ENCODE measurements around the gene RFESD. TPM values are rescaled to one million over a fixed set of nuclear protein-coding genes. Genes with fewer than 3 reads are reported as not detected.
A peak's percentile ranks its signal among the peaks of the same experiment; 100 is the strongest.

Gene RFESD
- total RNA-seq, 2 experiments from 2014 or later, result 5.9 to 6.2 TPM

DNA sequence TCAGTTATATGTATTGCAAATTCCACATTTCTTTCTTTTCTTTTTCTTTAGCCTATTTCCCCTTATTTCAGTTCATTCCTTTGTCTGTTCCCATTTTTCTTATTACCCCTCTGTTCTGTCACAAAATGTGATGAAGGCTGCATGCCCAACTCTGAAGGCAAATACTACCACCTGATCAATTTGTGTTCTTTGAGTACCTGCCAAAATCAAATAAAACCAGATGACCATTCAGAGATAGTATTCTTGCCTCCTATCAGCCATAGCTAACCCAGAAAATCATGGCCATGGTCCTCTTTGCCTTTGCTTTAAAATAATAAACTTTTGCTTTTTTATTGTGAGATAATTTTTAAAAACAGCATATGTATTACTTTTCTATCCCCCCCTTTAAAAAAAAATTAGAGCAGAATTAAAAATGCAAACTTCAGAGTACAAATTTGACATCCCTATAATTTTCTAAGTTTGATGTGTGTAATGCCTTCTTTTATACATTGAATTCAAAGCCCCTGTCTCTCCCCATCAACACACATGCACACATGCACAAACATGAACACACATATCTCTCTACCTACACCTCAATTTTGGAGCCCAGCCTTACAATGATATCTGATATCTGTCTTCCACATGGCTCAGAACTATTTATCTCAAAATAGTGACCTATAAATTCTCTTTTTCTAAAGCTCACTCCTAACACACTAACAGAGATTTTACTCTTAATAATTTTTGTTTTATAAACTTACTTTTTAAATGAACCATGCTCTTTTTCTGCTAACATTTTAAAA lies 3.5 kb downstream of the RFESD start:
- H3K27ac Mint-ChIP-seq, result no peak overlapping the region
- peaks cover 17% of the 10 kb centered on the region for H3K36me3 Mint-ChIP-seq (ENCODE audit: low read depth)
- no peaks in the 10 kb centered on the region for H3K27me3 Mint-ChIP-seq
- no peak for DNase-seq
- H3K4me1 Mint-ChIP-seq, result peaks cover 39% of the 10 kb centered on the region
- no peaks in the 10 kb centered on the region for H3K9me3 Mint-ChIP-seq
- POLR2A ChIA-PET, result no interaction called here
- H3K4me3 Mint-ChIP-seq, result no peak overlapping the region
- CTCF ChIA-PET, result interaction anchor here (0.7 to 1.0 kb wide), 2 partner anchors 199 to 1045 kb away, joined by 3 read pairs; no protein-coding TSS in a partner anchor

DNA sequence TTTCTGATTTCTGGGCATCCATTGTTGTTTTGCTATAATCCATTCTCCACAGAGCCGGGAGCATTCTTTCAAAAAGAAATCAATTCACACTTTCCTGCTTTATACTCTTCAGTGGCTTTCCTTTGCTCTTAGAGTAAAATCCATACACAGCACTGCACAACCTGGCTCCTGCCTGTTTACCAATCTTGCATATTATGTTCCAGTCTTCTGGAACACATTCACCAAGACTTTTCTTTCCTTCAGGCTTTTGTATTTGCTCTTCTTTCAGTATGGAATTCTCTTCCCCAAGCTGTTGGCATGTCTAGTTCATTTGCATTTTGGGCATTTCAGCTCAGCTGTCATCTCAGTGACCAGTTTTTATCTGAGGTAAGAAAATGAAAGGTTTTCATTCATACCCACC lies 6.3 kb downstream of the RFESD start:
- peaks cover 19% of the 10 kb centered on the region for H3K4me1 Mint-ChIP-seq
- CTCF ChIA-PET, result interaction anchor here (1.3 kb wide), 1 partner anchor 11 kb away, joined by 3 read pairs; no protein-coding TSS in a partner anchor

DNA sequence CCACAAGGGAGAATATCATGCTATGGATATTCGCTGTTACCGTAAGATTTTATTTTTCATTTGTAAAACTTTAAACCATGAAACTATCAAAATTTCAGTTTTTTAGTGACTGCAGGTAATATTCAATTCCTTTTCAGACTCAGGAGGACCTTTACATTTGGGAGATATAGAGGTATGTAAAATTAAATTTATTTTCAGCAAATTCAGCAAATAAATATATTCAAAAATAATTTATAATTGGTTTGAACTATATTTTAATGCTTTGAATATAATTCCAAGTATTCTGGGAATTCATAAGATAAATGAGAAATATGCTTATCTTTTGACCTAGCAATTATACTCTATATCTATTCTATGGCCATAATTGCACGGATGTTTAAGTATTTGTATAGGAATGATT lies 7.6 kb downstream of the RFESD start:
- no peaks in the 10 kb centered on the region for H3K27me3 Mint-ChIP-seq
- peaks cover 8% of the 10 kb centered on the region for H3K4me1 Mint-ChIP-seq
- no peak overlapping the region for H3K4me3 Mint-ChIP-seq
- H3K27ac Mint-ChIP-seq, result no peak overlapping the region
- ChIA-PET CTCF (interaction anchor here (1.3 to 1.6 kb wide), 2 partner anchors 10 to 16 kb away, joined by 3 to 4 read pairs; no protein-coding TSS in a partner anchor), POLR2A (no interaction called here)
- no peak for DNase-seq
- H3K9me3 Mint-ChIP-seq, result no peaks in the 10 kb centered on the region
- H3K36me3 Mint-ChIP-seq (ENCODE audit: low read depth), result peaks cover 19% of the 10 kb centered on the region

More for the DNA sequence above, 6.3 kb downstream of the RFESD start:
- Mint-ChIP-seq H3K27ac (no peak overlapping the region), H3K36me3 (ENCODE audit: low read depth) (peaks cover 19% of the 10 kb centered on the region), H3K4me3 (no peak overlapping the region), H3K9me3 (no peaks in the 10 kb centered on the region), H3K27me3 (no peaks in the 10 kb centered on the region)
- DNase-seq, result no peak
- POLR2A ChIA-PET, result no interaction called here

DNA sequence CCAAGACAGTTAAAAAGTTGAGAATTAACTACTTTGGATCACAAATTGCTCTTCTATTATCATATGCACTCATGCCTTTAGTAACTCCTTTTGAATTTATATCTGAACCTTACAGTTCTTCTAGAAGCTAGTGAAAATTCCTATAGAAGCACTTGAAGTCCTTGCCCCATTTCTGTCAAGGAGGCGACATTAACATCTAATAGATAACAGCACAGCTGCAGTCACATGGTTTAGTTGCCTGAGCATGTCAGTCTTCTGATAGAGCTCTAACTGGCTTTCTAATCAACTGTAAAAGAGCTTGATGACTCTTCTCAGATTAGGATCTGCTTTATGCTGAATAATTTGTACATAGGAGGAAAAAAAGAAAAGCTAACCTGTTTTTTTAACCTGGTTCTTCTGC lies 9.0 kb downstream of the RFESD start:
- Mint-ChIP-seq H3K9me3 (no peaks in the 10 kb centered on the region), H3K27ac (no peak overlapping the region), H3K27me3 (no peaks in the 10 kb centered on the region), H3K4me3 (no peak overlapping the region), H3K36me3 (ENCODE audit: low read depth) (peaks cover 13% of the 10 kb centered on the region), H3K4me1 (no peaks in the 10 kb centered on the region)
- no peak for DNase-seq
- CTCF ChIA-PET, result interaction anchor here (1.6 kb wide), 2 partner anchors 12 to 14 kb away, joined by 3 to 4 read pairs; no protein-coding TSS in a partner anchor
- POLR2A ChIA-PET, result no interaction called here

DNA sequence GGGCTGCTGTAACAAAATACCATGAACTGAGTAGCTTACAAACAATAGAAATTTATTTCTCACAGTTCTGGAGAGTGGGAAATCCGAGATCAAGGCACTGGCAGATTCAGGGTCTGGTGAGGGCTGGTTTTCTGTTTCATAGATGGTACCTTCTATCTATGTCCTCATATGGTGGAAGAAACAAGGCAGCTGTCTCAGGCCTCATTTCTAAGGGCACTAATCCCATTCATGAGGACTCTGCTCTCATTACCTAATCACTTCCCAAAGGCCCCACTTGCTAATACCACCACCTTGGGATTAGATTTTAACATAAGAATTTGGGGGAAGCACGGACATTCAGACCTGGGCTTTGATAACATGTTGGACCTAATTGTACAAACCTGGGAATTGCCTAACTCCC lies 13.5 kb downstream of the RFESD start:
- Mint-ChIP-seq H3K9me3 (no peaks in the 10 kb centered on the region), H3K36me3 (ENCODE audit: low read depth) (peaks cover 2% of the 10 kb centered on the region), H3K27ac (no peak overlapping the region), H3K27me3 (no peaks in the 10 kb centered on the region), H3K4me1 (peaks cover 3% of the 10 kb centered on the region), H3K4me3 (no peak overlapping the region)
- DNase-seq, result no peak
- CTCF ChIA-PET, result no interaction called here
- POLR2A ChIA-PET, result no interaction called here

DNA sequence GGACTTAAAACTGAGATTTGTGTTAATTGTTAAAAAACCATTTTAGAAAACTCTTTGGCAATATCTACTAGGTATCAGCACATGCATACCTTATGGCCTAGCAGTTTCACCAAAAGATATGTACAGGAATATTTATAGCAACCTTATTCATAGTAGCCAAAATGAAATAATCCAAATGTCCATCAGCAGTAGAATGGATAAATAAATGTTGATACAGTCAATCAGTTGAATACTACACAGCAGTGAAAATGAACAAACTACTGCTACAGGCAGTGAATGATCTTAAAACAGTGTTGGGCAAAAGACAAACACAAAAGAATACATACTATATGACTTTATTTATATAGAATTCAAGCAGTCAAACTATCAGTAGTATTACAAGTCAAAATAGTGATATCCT lies 16.4 kb downstream of the RFESD start:
- ChIA-PET POLR2A (no interaction called here), CTCF (no interaction called here)
- DNase-seq, result no peak
- Mint-ChIP-seq H3K27me3 (no peaks in the 10 kb centered on the region), H3K4me1 (peaks cover 3% of the 10 kb centered on the region), H3K36me3 (ENCODE audit: low read depth) (no peaks in the 10 kb centered on the region), H3K27ac (no peak overlapping the region), H3K9me3 (no peaks in the 10 kb centered on the region), H3K4me3 (no peak overlapping the region)

DNA sequence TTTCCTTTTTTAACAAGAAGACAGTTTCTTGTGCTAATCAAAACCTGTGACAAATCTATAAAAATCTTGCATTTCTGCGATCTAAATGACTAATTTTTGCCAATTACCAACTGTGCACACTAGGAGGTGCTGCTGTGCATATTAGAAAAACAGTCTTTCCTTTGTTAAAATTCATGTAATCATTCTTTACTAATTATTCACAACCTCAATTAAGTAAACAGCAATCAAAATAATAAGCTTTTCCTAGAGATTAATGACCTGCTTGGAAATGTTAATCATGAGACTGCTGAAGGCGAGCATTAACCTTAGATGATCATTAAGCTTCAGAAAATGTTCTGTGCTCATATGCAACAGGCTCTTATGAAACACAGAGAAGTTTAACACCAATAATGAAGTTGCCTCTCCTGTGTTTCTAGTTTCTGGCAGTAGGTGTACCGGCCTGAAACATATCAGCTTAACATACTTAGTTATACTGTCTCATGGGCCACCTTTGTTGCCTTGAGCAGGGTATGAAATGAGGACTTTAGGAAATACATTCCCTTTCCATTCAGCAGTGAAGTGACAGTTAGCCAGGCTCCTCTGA lies 17.7 kb downstream of the RFESD start:
- Mint-ChIP-seq H3K27me3 (no peaks in the 10 kb centered on the region), H3K36me3 (ENCODE audit: low read depth) (no peaks in the 10 kb centered on the region), H3K9me3 (no peaks in the 10 kb centered on the region), H3K27ac (no peak overlapping the region), H3K4me3 (no peak overlapping the region), H3K4me1 (peaks cover 3% of the 10 kb centered on the region)
- DNase-seq, result peak; percentile 48
- ChIA-PET CTCF (interaction anchor here (0.7 to 1.5 kb wide), 8 partner anchors 11 to 185 kb away, joined by 3 to 5 read pairs (median 3); partner anchors contain the start of gene RFESD), POLR2A (no interaction called here)

DNA sequence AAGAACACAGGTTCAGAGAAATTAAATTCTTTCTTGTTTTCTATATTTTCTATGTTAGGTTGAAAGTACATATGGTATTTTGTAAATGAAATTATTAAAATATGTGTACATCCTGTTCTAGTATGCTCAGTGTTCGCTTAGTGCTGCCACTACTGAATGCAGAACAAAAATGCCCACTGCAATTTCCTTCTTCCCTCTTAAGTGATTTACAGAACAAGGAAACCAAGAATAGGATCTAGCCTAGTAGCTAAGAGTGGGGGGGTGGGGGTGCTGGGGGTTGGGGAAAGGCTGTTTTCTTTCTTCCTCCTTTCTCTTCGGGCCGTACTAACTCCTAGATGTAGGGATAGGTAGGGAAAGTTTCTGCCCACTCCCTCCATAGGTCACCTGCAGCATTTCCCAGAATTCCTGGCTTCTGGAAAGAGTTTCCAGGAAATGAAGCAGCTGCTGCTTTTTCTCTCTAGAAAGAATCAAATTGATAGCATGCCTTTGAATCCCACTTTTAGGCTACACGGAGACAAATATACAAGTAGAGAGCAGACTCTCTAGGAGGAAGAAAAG lies 20.6 kb downstream of the RFESD start:
- Mint-ChIP-seq H3K27me3 (no peaks in the 10 kb centered on the region), H3K27ac (no peak overlapping the region), H3K4me1 (peaks cover 3% of the 10 kb centered on the region), H3K9me3 (no peaks in the 10 kb centered on the region), H3K36me3 (ENCODE audit: low read depth) (no peaks in the 10 kb centered on the region), H3K4me3 (no peak overlapping the region)
- ChIA-PET POLR2A (no interaction called here), CTCF (no interaction called here)
- no peak for DNase-seq

DNA sequence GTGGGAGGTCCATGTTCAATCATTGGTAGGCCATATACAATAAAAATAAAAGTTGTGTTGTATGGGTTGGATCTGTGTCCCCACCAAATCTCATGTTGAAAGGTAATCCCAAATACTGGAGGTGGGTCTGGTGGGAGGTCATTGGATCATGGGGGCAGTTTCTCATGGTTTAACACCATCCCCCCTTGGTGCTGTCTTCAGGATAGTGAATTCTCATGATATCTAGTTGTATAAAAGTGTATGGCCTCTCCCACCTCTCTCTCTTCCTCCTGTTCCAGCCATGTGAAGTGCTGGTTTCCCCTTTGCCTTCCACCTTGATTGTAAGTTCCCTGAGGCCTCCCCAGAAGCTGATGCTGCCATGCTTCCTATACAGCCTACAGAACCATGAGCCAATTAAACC lies 21.1 kb downstream of the RFESD start:
- Mint-ChIP-seq H3K27me3 (no peaks in the 10 kb centered on the region), H3K4me1 (peaks cover 3% of the 10 kb centered on the region), H3K9me3 (no peaks in the 10 kb centered on the region), H3K27ac (no peak overlapping the region), H3K36me3 (ENCODE audit: low read depth) (no peaks in the 10 kb centered on the region), H3K4me3 (no peak overlapping the region)
- ChIA-PET POLR2A (no interaction called here), CTCF (interaction anchor here (1.2 kb wide), 1 partner anchor 113 kb away, joined by 3 read pairs; no protein-coding TSS in a partner anchor)
- no peak for DNase-seq

DNA sequence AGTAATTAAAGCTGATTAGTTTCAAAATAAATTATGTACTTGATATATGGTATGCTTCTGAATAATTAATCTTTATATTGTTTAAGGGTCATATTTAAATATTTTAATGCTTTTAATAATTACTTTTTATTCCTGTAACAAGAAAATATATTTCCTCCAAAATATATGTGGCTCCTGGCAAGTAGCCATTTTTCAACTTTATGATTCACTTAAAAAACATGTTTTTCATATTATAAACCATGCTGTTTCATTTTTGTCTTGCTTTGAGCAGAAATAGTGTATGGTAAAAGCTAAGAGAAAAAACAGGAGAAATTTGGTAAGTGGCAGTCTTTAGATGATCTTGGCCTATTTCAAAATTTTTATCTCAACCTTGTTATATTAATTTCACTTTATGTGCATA lies 21.6 kb downstream of the RFESD start:
- Mint-ChIP-seq H3K4me3 (no peak overlapping the region), H3K9me3 (no peaks in the 10 kb centered on the region), H3K36me3 (ENCODE audit: low read depth) (no peaks in the 10 kb centered on the region), H3K27me3 (no peaks in the 10 kb centered on the region), H3K27ac (no peak overlapping the region), H3K4me1 (peaks cover 3% of the 10 kb centered on the region)
- no peak for DNase-seq
- POLR2A ChIA-PET, result no interaction called here
- CTCF ChIA-PET, result interaction anchor here (1.2 to 1.3 kb wide), 2 partner anchors 22 to 113 kb away, joined by 3 read pairs; partner anchors contain the start of gene RFESD

DNA sequence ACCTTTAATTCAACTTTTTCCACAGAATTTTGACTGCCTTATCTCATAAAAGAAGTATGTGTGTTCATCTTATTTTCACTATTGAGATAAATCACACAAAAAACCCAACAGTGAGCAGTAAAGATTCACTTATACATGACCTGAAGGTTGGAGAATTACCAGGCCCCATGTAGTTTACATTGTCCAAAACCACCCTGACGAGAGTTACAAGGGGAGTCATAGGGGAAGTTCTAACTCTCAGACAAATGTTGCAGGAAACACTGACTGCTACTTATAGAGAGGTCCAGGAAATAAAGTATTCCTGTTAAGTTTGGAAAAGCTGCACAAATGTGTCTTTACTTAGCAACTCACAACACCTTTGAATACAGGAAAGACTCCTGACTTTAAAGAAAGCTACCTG lies 22.2 kb downstream of the RFESD start:
- no peak overlapping the region for H3K4me3 Mint-ChIP-seq
- no peaks in the 10 kb centered on the region for H3K36me3 Mint-ChIP-seq (ENCODE audit: low read depth)
- CTCF ChIA-PET, result interaction anchor here (1.2 to 1.5 kb wide), 3 partner anchors 22 to 112 kb away, joined by 3 read pairs; partner anchors contain the start of gene RFESD
- H3K27ac Mint-ChIP-seq, result no peak overlapping the region
- H3K27me3 Mint-ChIP-seq, result no peaks in the 10 kb centered on the region
- no peak for DNase-seq
- POLR2A ChIA-PET, result no interaction called here
- H3K9me3 Mint-ChIP-seq, result no peaks in the 10 kb centered on the region
- peaks cover 3% of the 10 kb centered on the region for H3K4me1 Mint-ChIP-seq

DNA sequence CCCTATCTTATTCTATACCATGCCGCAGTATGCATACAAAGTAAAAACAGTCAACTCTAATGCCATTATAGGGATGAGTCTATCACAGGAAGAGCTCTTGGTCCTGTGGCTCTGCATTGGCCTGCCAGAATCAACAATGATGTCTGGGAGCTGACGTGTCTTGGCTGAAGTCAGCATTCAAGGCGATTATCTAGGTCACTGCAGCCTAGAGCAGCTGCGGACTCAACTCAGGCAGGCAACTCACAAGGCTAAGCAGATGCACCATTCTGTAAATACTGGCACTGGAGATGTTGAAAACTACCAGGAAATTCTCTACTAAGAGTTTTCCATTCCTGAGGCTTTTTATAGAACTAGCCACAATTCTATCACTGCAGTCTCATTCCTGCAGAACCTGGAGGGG lies 23.0 kb downstream of the RFESD start:
- ChIA-PET CTCF (interaction anchor here (1.5 kb wide), 2 partner anchors 14 to 24 kb away, joined by 3 to 4 read pairs; no protein-coding TSS in a partner anchor), POLR2A (no interaction called here)
- Mint-ChIP-seq H3K27ac (no peak overlapping the region), H3K36me3 (ENCODE audit: low read depth) (no peaks in the 10 kb centered on the region), H3K4me3 (no peak overlapping the region), H3K4me1 (no peaks in the 10 kb centered on the region), H3K9me3 (no peaks in the 10 kb centered on the region), H3K27me3 (no peaks in the 10 kb centered on the region)
- DNase-seq, result no peak

DNA sequence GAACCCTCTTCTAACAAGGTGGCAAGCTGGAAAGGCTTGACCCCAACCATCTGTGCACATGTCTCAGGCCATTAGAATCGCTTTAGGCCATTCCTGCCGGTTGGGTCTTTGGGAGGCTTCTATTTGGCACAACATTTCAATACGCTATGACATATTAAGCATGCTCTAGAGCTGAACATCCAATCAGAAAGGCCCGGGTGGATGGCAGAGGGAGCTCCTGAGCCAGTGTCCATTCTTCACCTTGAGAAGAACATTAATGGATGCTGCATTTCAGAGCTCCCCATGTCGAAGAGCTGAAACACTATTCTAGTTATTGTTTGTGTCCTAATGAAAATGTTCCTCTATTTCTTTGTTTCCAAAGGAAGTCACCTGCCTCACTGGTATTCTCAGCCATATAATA lies 23.4 kb downstream of the RFESD start:
- DNase-seq, result no peak
- no peaks in the 10 kb centered on the region for H3K36me3 Mint-ChIP-seq (ENCODE audit: low read depth)
- H3K27me3 Mint-ChIP-seq, result no peaks in the 10 kb centered on the region
- H3K4me1 Mint-ChIP-seq, result no peaks in the 10 kb centered on the region
- ChIA-PET CTCF (interaction anchor here (1.5 kb wide), 3 partner anchors 15 to 27 kb away, joined by 3 to 5 read pairs (median 4); no protein-coding TSS in a partner anchor), POLR2A (no interaction called here)
- H3K9me3 Mint-ChIP-seq, result no peaks in the 10 kb centered on the region
- no peak overlapping the region for H3K27ac Mint-ChIP-seq
- H3K4me3 Mint-ChIP-seq, result no peak overlapping the region

All from activated CD4-positive, alpha-beta T cell treated with anti-CD3 and anti-CD28 coated beads, Interleukin-2, amount 10 ng/mL, durations not matched to agents 7 days and 5 days (primary cell).